ENCODE results near the gene AKAP9.
A peak's percentile ranks its signal among the peaks of the same experiment; 100 is the strongest.

Gene AKAP9

DNA sequence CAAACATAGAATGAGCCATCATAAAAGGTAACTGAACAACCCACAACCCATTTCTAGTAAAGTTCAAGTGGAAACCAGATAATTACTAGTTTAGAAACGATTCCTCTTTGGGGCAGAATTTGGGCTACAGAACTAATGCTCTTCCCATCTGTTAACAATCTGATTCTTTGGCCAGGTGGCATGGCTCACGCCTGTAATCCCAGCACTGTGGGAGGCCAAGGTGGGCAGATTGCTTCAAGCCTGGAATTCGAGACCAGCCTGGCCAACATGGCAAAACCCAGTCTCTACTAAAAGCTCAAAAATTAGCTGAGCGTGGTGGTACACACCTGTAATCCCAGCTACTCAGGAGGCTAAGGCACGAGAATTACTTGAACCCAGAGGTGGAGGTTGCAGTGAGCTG is 175.2 kb downstream of the AKAP9 start:
- Histone ChIP-seq H3K27me3 (ENCODE audit: control insufficient read depth, insufficient read depth, low read length, poor library complexity, severe bottlenecking) (no peaks in the 10 kb centered on the region), H3K36me3 (ENCODE audit: control insufficient read depth, insufficient read depth, low read length) (peaks cover 6% of the 10 kb centered on the region), H3K4me1 (ENCODE audit: control insufficient read depth, insufficient read depth, low read length) (no peaks in the 10 kb centered on the region), H3K27ac (ENCODE audit: insufficient read depth, low read depth, low read length, poor library complexity, severe bottlenecking) (no peak overlapping the region), H3K9me3 (ENCODE audit: control insufficient read depth, low read length) (no peaks in the 10 kb centered on the region), H3K4me3 (ENCODE audit: insufficient read depth, low read depth, low read length) (no peak overlapping the region)
- WGBS, 2 experiments, result 89 to 91% methylated on average over 5 of the region's 5 CpGs

DNA sequence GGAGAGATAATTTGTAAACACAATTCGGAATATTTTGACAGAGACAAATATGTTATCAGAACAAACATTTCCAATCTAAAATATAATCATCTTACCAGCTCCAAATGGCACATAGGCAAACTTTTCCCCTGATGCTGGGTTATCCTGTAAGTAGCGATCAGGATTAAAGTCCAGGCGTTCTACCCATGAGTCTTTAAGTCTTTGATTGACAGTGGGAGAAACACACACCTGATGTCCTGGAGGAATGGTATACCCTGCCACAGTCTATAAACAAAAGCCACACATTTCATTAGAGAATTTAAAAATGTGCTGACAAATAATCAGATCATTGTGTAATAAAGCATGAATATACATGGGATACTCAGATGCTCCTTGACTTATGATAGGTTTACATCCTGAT is 176.3 kb downstream of the AKAP9 start:
- no peaks in the 10 kb centered on the region for H3K27me3 ChIP-seq (ENCODE audit: control insufficient read depth, insufficient read depth, low read length, poor library complexity, severe bottlenecking)
- H3K9me3 ChIP-seq (ENCODE audit: control insufficient read depth, low read length), result no peaks in the 10 kb centered on the region
- no peak overlapping the region for H3K27ac ChIP-seq (ENCODE audit: insufficient read depth, low read depth, low read length, poor library complexity, severe bottlenecking)
- H3K4me1 ChIP-seq (ENCODE audit: control insufficient read depth, insufficient read depth, low read length), result no peaks in the 10 kb centered on the region
- H3K4me3 ChIP-seq (ENCODE audit: insufficient read depth, low read depth, low read length), result no peak overlapping the region
- H3K36me3 ChIP-seq (ENCODE audit: control insufficient read depth, insufficient read depth, low read length), result peaks cover 8% of the 10 kb centered on the region
- 94 to 95% methylated on average over 3 of the region's 3 CpGs for WGBS, 2 experiments

- Histone ChIP-seq H3K9me3 (ENCODE audit: control insufficient read depth, low read length) (no peaks in the 10 kb centered on the region), H3K4me1 (ENCODE audit: control insufficient read depth, insufficient read depth, low read length) (no peaks in the 10 kb centered on the region), H3K4me3 (ENCODE audit: insufficient read depth, low read depth, low read length) (no peak overlapping the region), H3K27ac (ENCODE audit: insufficient read depth, low read depth, low read length, poor library complexity, severe bottlenecking) (no peak overlapping the region), H3K27me3 (ENCODE audit: control insufficient read depth, insufficient read depth, low read length, poor library complexity, severe bottlenecking) (no peaks in the 10 kb centered on the region), H3K36me3 (ENCODE audit: control insufficient read depth, insufficient read depth, low read length) (peaks cover 29% of the 10 kb centered on the region)
- 88 to 90% methylated on average over 1 of the region's 1 CpG for whole genome bisulfite sequencing, 2 experiments
These were observed 178.6 kb downstream of the AKAP9 start for GRCh38 chr7:92119213-92119759.

DNA sequence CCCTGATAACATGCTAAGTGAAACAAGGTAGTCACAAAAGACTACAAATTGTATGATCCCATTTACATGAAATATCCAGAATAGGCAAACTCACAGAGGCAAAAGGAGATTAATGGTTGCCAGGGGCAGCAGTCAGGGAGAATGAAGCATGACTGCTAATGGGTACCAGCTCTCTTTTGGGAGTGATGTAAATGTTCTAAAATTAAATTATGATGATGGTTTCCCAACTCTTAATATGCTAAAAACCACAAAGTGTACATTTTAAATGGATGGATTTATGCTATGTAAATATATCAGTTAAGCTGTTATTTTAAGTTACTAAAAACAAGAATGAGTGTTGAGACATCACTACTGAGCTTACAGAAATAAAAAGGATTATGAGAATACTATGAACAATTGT is 181.0 kb downstream of the AKAP9 start:
- Histone ChIP-seq H3K9me3 (ENCODE audit: control insufficient read depth, low read length) (no peaks in the 10 kb centered on the region), H3K4me3 (ENCODE audit: insufficient read depth, low read depth, low read length) (no peak overlapping the region), H3K27me3 (ENCODE audit: control insufficient read depth, insufficient read depth, low read length, poor library complexity, severe bottlenecking) (no peaks in the 10 kb centered on the region), H3K4me1 (ENCODE audit: control insufficient read depth, insufficient read depth, low read length) (no peaks in the 10 kb centered on the region), H3K27ac (ENCODE audit: insufficient read depth, low read depth, low read length, poor library complexity, severe bottlenecking) (no peak overlapping the region), H3K36me3 (ENCODE audit: control insufficient read depth, insufficient read depth, low read length) (peaks cover 33% of the 10 kb centered on the region)

- Histone ChIP-seq H3K4me3 (ENCODE audit: insufficient read depth, low read depth, low read length) (no peak overlapping the region), H3K36me3 (ENCODE audit: control insufficient read depth, insufficient read depth, low read length) (peaks cover 9% of the 10 kb centered on the region), H3K27ac (ENCODE audit: insufficient read depth, low read depth, low read length, poor library complexity, severe bottlenecking) (no peak overlapping the region), H3K27me3 (ENCODE audit: control insufficient read depth, insufficient read depth, low read length, poor library complexity, severe bottlenecking) (no peaks in the 10 kb centered on the region), H3K4me1 (ENCODE audit: control insufficient read depth, insufficient read depth, low read length) (no peaks in the 10 kb centered on the region), H3K9me3 (ENCODE audit: control insufficient read depth, low read length) (no peaks in the 10 kb centered on the region)
- 94 to 96% methylated on average over 5 of the region's 5 CpGs for WGBS, 2 experiments
These were observed 190.4 kb downstream of the AKAP9 start for GRCh38 chr7:92131093-92131492.

GRCh38 chr7:92131764-92132330 is 191.2 kb downstream of the AKAP9 start:
- Histone ChIP-seq H3K4me1 (ENCODE audit: control insufficient read depth, insufficient read depth, low read length) (no peaks in the 10 kb centered on the region), H3K36me3 (ENCODE audit: control insufficient read depth, insufficient read depth, low read length) (peaks cover 5% of the 10 kb centered on the region), H3K27ac (ENCODE audit: insufficient read depth, low read depth, low read length, poor library complexity, severe bottlenecking) (no peak overlapping the region), H3K9me3 (ENCODE audit: control insufficient read depth, low read length) (no peaks in the 10 kb centered on the region), H3K27me3 (ENCODE audit: control insufficient read depth, insufficient read depth, low read length, poor library complexity, severe bottlenecking) (no peaks in the 10 kb centered on the region), H3K4me3 (ENCODE audit: insufficient read depth, low read depth, low read length) (no peak overlapping the region)
- WGBS, 2 experiments, result 93 to 98% methylated on average over 4 of the region's 4 CpGs

DNA sequence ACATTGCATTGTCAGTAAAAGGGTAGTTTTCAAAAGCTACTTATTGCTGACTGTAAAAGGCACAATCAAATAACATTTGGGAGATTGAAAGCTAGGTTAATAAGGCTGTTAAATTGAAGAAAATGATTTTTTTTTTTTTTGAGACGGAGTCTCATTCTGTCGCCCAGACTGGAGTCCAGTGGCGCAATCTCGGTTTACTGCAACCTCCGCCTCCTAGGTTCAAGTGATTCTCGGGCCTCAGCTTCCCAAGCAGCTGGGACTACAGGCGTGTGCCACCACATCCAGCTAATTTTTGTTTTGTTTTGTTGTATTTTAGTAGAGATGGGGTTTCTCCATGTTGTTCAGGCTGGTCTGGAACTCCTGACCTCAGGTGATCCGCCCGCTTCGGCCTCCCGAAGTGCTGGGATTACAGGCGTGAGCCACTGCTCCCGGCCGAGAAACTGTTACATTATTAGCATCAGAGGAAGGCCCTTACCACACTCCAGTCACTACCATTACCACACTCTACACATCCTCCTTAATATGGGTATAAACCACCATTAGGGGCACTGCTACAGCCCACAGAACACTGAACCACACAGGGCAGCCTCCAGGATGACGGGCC is 192.6 kb downstream of the AKAP9 start:
- WGBS, 2 experiments, result 29% methylated on average over 15 of the region's 15 CpGs
- peaks cover 5% of the 10 kb centered on the region for H3K36me3 ChIP-seq (ENCODE audit: control insufficient read depth, insufficient read depth, low read length)
- H3K27ac ChIP-seq (ENCODE audit: insufficient read depth, low read depth, low read length, poor library complexity, severe bottlenecking), result no peak overlapping the region
- no peaks in the 10 kb centered on the region for H3K4me1 ChIP-seq (ENCODE audit: control insufficient read depth, insufficient read depth, low read length)
- H3K4me3 ChIP-seq (ENCODE audit: insufficient read depth, low read depth, low read length), result peak overlapping the region; percentile 84
- H3K9me3 ChIP-seq (ENCODE audit: control insufficient read depth, low read length), result no peaks in the 10 kb centered on the region
- no peaks in the 10 kb centered on the region for H3K27me3 ChIP-seq (ENCODE audit: control insufficient read depth, insufficient read depth, low read length, poor library complexity, severe bottlenecking)

GRCh38 chr7:92133737-92134270 is 193.1 kb downstream of the AKAP9 start:
- Histone ChIP-seq H3K27ac (ENCODE audit: insufficient read depth, low read depth, low read length, poor library complexity, severe bottlenecking) (peak overlapping the region; percentile 94), H3K4me3 (ENCODE audit: insufficient read depth, low read depth, low read length) (peak overlapping the region; percentile 84), H3K4me1 (ENCODE audit: control insufficient read depth, insufficient read depth, low read length) (no peaks in the 10 kb centered on the region), H3K27me3 (ENCODE audit: control insufficient read depth, insufficient read depth, low read length, poor library complexity, severe bottlenecking) (no peaks in the 10 kb centered on the region), H3K36me3 (ENCODE audit: control insufficient read depth, insufficient read depth, low read length) (peaks cover 5% of the 10 kb centered on the region), H3K9me3 (ENCODE audit: control insufficient read depth, low read length) (no peaks in the 10 kb centered on the region)
- 0% methylated on average over 42 of the region's 42 CpGs for WGBS, 2 experiments

GRCh38 chr7:92134271-92135051 is 193.8 kb downstream of the AKAP9 start, which contains the start of gene CYP51A1:
Gene CYP51A1, minus strand, starts transcription at chr7:92134477. Its CDS starts 113 bp downstream, at chr7:92134364.
- Histone ChIP-seq H3K4me3 (ENCODE audit: insufficient read depth, low read depth, low read length) (peak within 1 kb of the TSS; percentile 84), H3K9me3 (ENCODE audit: control insufficient read depth, low read length) (no peaks in the 10 kb centered on the region), H3K27me3 (ENCODE audit: control insufficient read depth, insufficient read depth, low read length, poor library complexity, severe bottlenecking) (no peaks in the 10 kb centered on the region), H3K4me1 (ENCODE audit: control insufficient read depth, insufficient read depth, low read length) (no peaks in the 10 kb centered on the region), H3K27ac (ENCODE audit: insufficient read depth, low read depth, low read length, poor library complexity, severe bottlenecking) (peak within 1 kb of the TSS; percentile 94), H3K36me3 (ENCODE audit: control insufficient read depth, insufficient read depth, low read length) (peaks cover 5% of the 10 kb centered on the region)
- 1% methylated on average over 71 to 73 of the region's 73 CpGs for WGBS, 2 experiments

Data from ectodermal cell (in vitro differentiated cells).